Measurements from ENCODE around the gene MED13L. TPM values are rescaled to one million over a fixed set of nuclear protein-coding genes. Genes with fewer than 3 reads are reported as not detected.

MED13L gene
- total and polyA plus RNA-seq, 2 donors (not counting 3 experiments of a cell fraction or from before 2014, with no cell fraction given), result 27.4 to 93.6 TPM

- BruUV-seq (replicated peaks), result no TSS peak
- Histone ChIP-seq H3K27me3 (ENCODE audit: control insufficient read depth in 2 of 2, insufficient read depth in 2 of 2, low read length in 2 of 2) (no peaks in the 10 kb centered on the region), H4K20me1 (replicated peaks; ENCODE audit: control insufficient read depth, extremely low read depth, insufficient read depth, low read length) (peaks cover 28% of the 10 kb centered on the region), H3K9me3 (replicated peaks; ENCODE audit: control insufficient read depth, insufficient read depth, low read length) (no peaks in the 10 kb centered on the region), H3K27ac (ENCODE audit: insufficient read depth, low read depth, low read length) (no peak overlapping the region), H3K4me3 (replicated peaks in 1 of 3; ENCODE audit: insufficient read depth in 1 of 3, low read depth in 1 of 3, low read length in 3 of 3) (no peak overlapping the region), H3K9me1 (replicated peaks; ENCODE audit: control insufficient read depth, extremely low read depth, insufficient read depth, low read length) (peaks cover 3% of the 10 kb centered on the region), H3K79me2 (ENCODE audit: control insufficient read depth, insufficient read depth, low read length) (peaks cover 73% of the 10 kb centered on the region), H3K9ac (replicated peaks; ENCODE audit: extremely low read depth, insufficient read depth, low read length) (no peak overlapping the region), H3K36me3 (ENCODE audit: control insufficient read depth in 2 of 2, extremely low read depth in 1 of 2, insufficient read depth in 2 of 2, low read length in 2 of 2) (no peaks in the 10 kb centered on the region), H3K4me1 (ENCODE audit: control insufficient read depth, extremely low read depth, insufficient read depth, low read length) (peaks cover 16% of the 10 kb centered on the region), H3K4me2 (ENCODE audit: insufficient read depth, low read length) (no peak overlapping the region), H2AFZ (ENCODE audit: low read depth, low read length) (no peak overlapping the region)
- DNase-seq (ENCODE audit: low read depth, low spot score) (no peak), FAIRE-seq (no peak)
- intact Hi-C loops (cut with micrococcal nuclease) (no loop called here), dilution Hi-C loops (cut with MboI; ENCODE audit: extremely low pct_ligation_motif_present, low sequenced_read_pairs) (no loop called here)
- TF ChIP-seq POLR2AphosphoS5 (IDR thresholded peaks at IDR 0.05; ENCODE audit: insufficient read depth, low read depth, low read length), result no peak
- TF ChIP-seq JUN (IDR thresholded peaks at IDR 0.05; ENCODE audit: borderline replicate concordance, insufficient read depth, insufficient read length, low read depth), result no peak
- TF ChIP-seq FOS (IDR thresholded peaks at IDR 0.05; ENCODE audit: borderline replicate concordance, insufficient read depth, low read length), result no peak
- TF ChIP-seq MAX (IDR thresholded peaks at IDR 0.05; ENCODE audit: insufficient read depth, insufficient read length), result no peak
- ChIA-PET POLR2A (no interaction called here), CTCF (no interaction called here)
Observed at GRCh38 chr12:116153983-116154382, 123.5 kb downstream of the MED13L start.

- Histone ChIP-seq H3K9ac (replicated peaks; ENCODE audit: extremely low read depth, insufficient read depth, low read length) (no peak overlapping the region), H3K4me1 (ENCODE audit: control insufficient read depth, extremely low read depth, insufficient read depth, low read length) (peaks cover 21% of the 10 kb centered on the region), H3K27ac (ENCODE audit: insufficient read depth, low read depth, low read length) (no peak overlapping the region), H2AFZ (ENCODE audit: low read depth, low read length) (no peak overlapping the region), H3K36me3 (ENCODE audit: control insufficient read depth in 2 of 2, extremely low read depth in 1 of 2, insufficient read depth in 2 of 2, low read length in 2 of 2) (no peaks in the 10 kb centered on the region), H3K4me3 (replicated peaks in 1 of 3; ENCODE audit: insufficient read depth in 1 of 3, low read depth in 1 of 3, low read length in 3 of 3) (no peak overlapping the region), H4K20me1 (replicated peaks; ENCODE audit: control insufficient read depth, extremely low read depth, insufficient read depth, low read length) (peaks cover 25% of the 10 kb centered on the region), H3K27me3 (ENCODE audit: control insufficient read depth in 2 of 2, insufficient read depth in 2 of 2, low read length in 2 of 2) (no peaks in the 10 kb centered on the region), H3K9me3 (replicated peaks; ENCODE audit: control insufficient read depth, insufficient read depth, low read length) (no peaks in the 10 kb centered on the region), H3K4me2 (ENCODE audit: insufficient read depth, low read length) (no peak overlapping the region), H3K79me2 (ENCODE audit: control insufficient read depth, insufficient read depth, low read length) (peaks cover 70% of the 10 kb centered on the region), H3K9me1 (replicated peaks; ENCODE audit: control insufficient read depth, extremely low read depth, insufficient read depth, low read length) (peaks cover 3% of the 10 kb centered on the region)
- no peak for FAIRE-seq
- intact Hi-C loops (cut with micrococcal nuclease) (no loop called here), dilution Hi-C loops (cut with MboI; ENCODE audit: extremely low pct_ligation_motif_present, low sequenced_read_pairs) (no loop called here)
- DNase-seq (ENCODE audit: low read depth, low spot score), result no peak
- CTCF ChIA-PET, result interaction anchor here (1.0 kb wide), 1 partner anchor 83 kb away, joined by 3 read pairs; no protein-coding TSS in a partner anchor
- no TSS peak for BruUV-seq (replicated peaks)
- POLR2A ChIA-PET, result interaction anchor here (0.6 kb wide), 1 partner anchor 10 kb away, joined by 6 read pairs; no protein-coding TSS in a partner anchor
- TF ChIP-seq FOS (IDR thresholded peaks at IDR 0.05; ENCODE audit: borderline replicate concordance, insufficient read depth, low read length), result no peak
- TF ChIP-seq CTCF (IDR thresholded peaks at IDR 0.05; ENCODE audit: extremely low read depth in 1 of 2, insufficient read depth in 1 of 2, low read depth in 1 of 2, low read length in 2 of 2), result no peak
Observed at GRCh38 chr12:116153113-116153512, 124.4 kb downstream of the MED13L start.
